Neutrophil (primary cell): ENCODE measurements around the gene ZNF879.
A peak's percentile ranks its signal among the peaks of the same experiment; 100 is the strongest.

Experiments used
- H3K27ac ChIP-seq: fragments of 200-600 bp; sonication (generic); 2 replicates; pipeline ENCODE4 v1.5.1; 2016; ENCODE audit warnings: mild to moderate bottlenecking, moderate library complexity
- H3K27me3 ChIP-seq: fragments of 200-600 bp; sonication (generic); 2 replicates; pipeline ENCODE4 v1.6.0; 2016; ENCODE audit warnings: mild to moderate bottlenecking
- H3K36me3 ChIP-seq: fragments of 200-600 bp; sonication (generic); 2 replicates; pipeline ENCODE4 v1.5.1; 2017
- H3K4me1 ChIP-seq, 2 experiments: fragments of 200-600 bp in 1 of 2; sonication (generic) in 1 of 2; 1 replicate in 1 of 2; 2 replicates in 1 of 2; pipeline versions ENCODE4 v1.5.1 to v1.6.1; 2013 to 2016; ENCODE audit warnings: low read depth in 1 of 2, low read length in 1 of 2, mild to moderate bottlenecking in 1 of 2, moderate library complexity in 1 of 2; ENCODE audit not compliant: control insufficient read depth in 1 of 2, insufficient read depth in 1 of 2
- H3K4me3 ChIP-seq, 2 experiments: fragments of 200-600 bp in 1 of 2; sonication (generic) in 1 of 2; 1 replicate in 1 of 2; 2 replicates in 1 of 2; pipeline ENCODE4 v1.5.1; 2013 to 2016; ENCODE audit warnings: low read depth in 1 of 2, low read length in 1 of 2, mild to moderate bottlenecking in 1 of 2, moderate library complexity in 1 of 2
- H3K9me3 ChIP-seq: fragments of 200-600 bp; sonication (generic); 2 replicates; pipeline ENCODE4 v1.5.1; 2016
- TF ChIP-seq, protein P1 (sequence below): fragments of 200-600 bp; sonication (generic); IDR thresholded peaks from 2 replicates; pipeline ENCODE4 v1.5.1; 2016; ENCODE audit warnings: antibody characterized with exemption

The ZNF879 gene

DNA sequence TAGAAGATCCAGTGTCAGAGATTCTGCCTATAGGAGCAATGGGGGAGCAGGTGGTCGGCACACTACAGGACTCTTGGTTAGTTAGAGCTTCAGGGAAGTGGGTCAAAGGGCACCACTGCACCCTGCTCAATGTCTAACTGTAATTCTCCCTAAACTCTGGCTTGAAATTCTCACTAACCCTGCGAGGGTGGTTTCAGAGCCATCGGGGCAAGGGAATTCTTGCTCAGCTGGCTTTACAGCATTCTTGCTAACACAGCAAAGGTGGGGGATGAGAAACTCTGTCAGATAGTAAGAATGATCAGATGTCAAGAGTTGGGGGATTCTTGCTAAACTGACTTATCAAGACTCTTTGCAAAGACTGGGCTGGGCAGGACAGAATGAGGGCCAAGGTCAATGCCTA, 31.8 kb downstream of the ZNF879 start:
- Histone ChIP-seq H3K4me3 (no peak overlapping the region), H3K36me3 (no peaks in the 10 kb centered on the region), H3K4me1 (peaks cover 4 to 5% of the 10 kb centered on the region in 2 experiments), H3K27ac (no peak overlapping the region), H3K27me3 (peaks cover 7% of the 10 kb centered on the region), H3K9me3 (no peaks in the 10 kb centered on the region)
- TF ChIP-seq, protein P1, sequence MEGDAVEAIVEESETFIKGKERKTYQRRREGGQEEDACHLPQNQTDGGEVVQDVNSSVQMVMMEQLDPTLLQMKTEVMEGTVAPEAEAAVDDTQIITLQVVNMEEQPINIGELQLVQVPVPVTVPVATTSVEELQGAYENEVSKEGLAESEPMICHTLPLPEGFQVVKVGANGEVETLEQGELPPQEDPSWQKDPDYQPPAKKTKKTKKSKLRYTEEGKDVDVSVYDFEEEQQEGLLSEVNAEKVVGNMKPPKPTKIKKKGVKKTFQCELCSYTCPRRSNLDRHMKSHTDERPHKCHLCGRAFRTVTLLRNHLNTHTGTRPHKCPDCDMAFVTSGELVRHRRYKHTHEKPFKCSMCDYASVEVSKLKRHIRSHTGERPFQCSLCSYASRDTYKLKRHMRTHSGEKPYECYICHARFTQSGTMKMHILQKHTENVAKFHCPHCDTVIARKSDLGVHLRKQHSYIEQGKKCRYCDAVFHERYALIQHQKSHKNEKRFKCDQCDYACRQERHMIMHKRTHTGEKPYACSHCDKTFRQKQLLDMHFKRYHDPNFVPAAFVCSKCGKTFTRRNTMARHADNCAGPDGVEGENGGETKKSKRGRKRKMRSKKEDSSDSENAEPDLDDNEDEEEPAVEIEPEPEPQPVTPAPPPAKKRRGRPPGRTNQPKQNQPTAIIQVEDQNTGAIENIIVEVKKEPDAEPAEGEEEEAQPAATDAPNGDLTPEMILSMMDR = no peak

DNA sequence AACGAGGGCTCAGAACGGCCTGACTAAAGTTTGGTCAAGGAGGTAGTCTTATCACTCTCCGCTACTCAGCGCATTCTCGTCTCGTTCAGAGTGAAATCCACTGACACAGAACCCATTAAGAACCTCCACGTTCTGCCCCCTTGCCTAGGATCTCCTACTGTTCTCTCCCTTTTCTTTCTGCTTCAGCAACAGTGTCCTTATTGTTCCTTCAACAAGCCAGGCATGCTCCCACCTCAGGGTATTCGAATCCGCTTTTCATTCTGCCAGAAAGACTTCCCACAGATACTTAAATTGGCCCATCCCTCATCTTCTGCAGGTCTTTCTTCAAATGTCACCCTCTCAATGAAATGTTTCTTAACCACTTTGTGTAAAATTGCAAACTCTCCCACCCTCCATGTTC, 32.2 kb downstream of the ZNF879 start:
- H3K4me3 ChIP-seq = no peak overlapping the region
- H3K9me3 ChIP-seq = no peaks in the 10 kb centered on the region
- no peaks in the 10 kb centered on the region for H3K36me3 ChIP-seq
- peaks cover 11% of the 10 kb centered on the region for H3K27me3 ChIP-seq
- TF ChIP-seq, protein P1 = no peak
- H3K4me1 ChIP-seq = peaks cover 5 to 8% of the 10 kb centered on the region in 2 experiments
- no peak overlapping the region for H3K27ac ChIP-seq

DNA sequence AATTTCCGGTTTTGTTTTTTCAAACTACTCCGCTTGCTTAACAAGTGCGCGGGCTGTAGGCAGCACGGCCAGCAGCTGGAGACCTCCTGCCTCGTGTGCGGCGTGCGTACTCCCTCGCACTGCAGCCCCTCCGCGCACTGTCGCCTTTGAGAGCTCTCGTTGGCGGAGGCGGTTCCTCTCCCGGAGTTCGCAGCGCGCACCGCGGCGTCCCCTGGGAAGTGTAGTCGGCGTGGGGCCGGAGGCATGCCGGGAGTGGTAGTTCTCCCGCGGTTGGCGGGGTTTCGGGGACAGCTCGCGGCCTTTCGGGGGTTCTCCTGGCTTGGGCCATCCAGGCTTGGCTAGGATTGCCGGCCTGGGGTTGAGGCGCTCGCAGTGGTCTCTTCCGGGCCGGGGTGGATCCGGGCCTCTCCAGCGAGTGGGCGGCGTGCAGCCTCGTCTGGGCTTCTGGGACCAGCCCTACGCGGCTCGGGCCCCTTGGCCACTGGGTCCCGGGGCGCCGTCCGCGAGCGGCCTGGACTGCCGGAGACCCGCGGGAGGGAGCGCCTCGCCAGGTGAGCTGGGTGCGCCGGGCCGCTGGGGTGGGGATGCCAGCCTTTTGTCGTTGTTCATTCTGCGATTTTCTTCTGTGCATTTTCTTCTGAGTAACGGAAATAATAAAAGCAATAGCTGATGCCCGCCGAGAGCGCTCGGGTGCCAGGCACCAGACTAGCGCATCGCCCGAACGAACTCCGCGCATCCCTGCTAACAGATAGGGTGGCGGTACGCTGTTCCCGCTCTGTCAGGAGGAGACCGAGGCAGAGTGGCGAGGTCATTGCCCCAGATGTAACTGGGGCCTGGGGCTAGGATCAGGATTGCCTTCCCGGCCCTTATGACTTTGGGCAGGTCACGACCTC, 36.8 kb downstream of the ZNF879 start, which contains the start of gene ZNF354C:
TSS of gene ZNF354C (plus strand) at position 258 of the 893 bp plus-strand sequence. CDS start 1,696 bp downstream, outside the sequence.
- peaks cover 11% of the 10 kb centered on the region for H3K27me3 ChIP-seq
- no peaks in the 10 kb centered on the region for H3K36me3 ChIP-seq
- H3K27ac ChIP-seq = no peak within 1 kb of the TSS
- peaks cover 5 to 9% of the 10 kb centered on the region in 2 experiments for H3K4me1 ChIP-seq
- peaks cover 3% of the 10 kb centered on the region for H3K9me3 ChIP-seq
- TF ChIP-seq, protein P1 = no peak
- H3K4me3 ChIP-seq = peak within 1 kb of the TSS; percentile 61 to 73

DNA sequence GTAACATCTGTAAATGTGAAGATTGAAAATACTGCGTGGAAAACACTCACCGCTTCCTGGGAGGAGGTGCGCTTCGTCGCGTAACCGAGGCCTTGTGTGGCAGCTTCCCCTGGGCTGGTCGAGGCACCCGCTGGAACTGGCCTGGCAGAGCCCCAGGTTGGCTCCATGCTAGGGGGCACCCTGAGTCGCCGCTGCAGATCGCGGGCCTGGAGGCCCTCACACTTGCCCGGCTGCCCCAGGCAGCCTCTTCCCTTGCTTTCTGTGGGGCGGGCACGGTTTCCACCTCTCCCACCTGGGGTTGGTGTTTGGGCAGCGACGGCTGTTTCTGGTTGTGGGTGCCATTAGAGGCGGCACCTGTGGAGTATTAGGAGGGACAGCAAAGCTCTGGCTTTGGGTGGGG, 37.4 kb downstream of the ZNF879 start:
- H3K36me3 ChIP-seq = no peaks in the 10 kb centered on the region
- TF ChIP-seq, protein P1 = no peak
- H3K27me3 ChIP-seq = peaks cover 11% of the 10 kb centered on the region
- peak overlapping the region; percentile 61 to 73 for H3K4me3 ChIP-seq
- H3K27ac ChIP-seq = no peak overlapping the region
- peaks cover 3% of the 10 kb centered on the region for H3K9me3 ChIP-seq
- peaks cover 5 to 9% of the 10 kb centered on the region in 2 experiments for H3K4me1 ChIP-seq

DNA sequence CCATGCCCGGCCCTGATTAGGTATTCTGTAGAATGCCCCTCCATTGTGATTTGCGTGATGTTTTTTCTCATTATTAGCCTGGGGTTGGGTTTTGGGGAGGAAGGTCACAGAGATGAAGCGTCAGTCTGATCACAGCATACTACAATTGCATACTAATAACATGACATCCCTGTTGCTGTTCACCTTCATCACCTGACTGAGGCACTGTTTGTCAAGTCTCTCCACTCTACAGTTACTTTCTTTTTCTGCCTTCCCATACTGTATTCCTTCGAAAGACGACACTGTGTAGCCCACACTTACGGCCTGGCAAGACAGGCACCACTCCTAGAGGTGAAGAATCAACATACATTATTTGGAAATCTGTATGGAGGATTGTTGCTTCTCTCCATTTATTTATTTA, 42.1 kb downstream of the ZNF879 start:
- TF ChIP-seq, protein P1 = no peak
- Histone ChIP-seq H3K27ac (no peak overlapping the region), H3K9me3 (peaks cover 16% of the 10 kb centered on the region)

More for the DNA sequence above, 42.1 kb downstream of the ZNF879 start:
- H3K4me3 ChIP-seq = no peak overlapping the region
- H3K4me1 ChIP-seq = peaks cover 0 to 2% of the 10 kb centered on the region in 2 experiments
- H3K36me3 ChIP-seq = no peaks in the 10 kb centered on the region
- H3K27me3 ChIP-seq = peaks cover under 1% of the 10 kb centered on the region
